DND-41 (cell line): ENCODE results near the gene ANKRD31.

ENCODE experiments used
- EZH2 ChIP-seq: IDR thresholded peaks from 3 replicates; pipeline ENCODE4 v1.6.1; 2012; ENCODE audit warnings: borderline replicate concordance, low read depth, mild to moderate bottlenecking, moderate library complexity, low read length, inconsistent platforms; ENCODE audit not compliant: severe bottlenecking
- TF ChIP-seq, protein P1 (sequence below): IDR thresholded peaks from 2 replicates; pipeline ENCODE4 v1.5.1; 2012; ENCODE audit warnings: borderline replicate concordance, low read length, moderate library complexity, mild to moderate bottlenecking; ENCODE audit not compliant: poor library complexity, severe bottlenecking; ENCODE audit errors: extremely low read depth

DNA sequence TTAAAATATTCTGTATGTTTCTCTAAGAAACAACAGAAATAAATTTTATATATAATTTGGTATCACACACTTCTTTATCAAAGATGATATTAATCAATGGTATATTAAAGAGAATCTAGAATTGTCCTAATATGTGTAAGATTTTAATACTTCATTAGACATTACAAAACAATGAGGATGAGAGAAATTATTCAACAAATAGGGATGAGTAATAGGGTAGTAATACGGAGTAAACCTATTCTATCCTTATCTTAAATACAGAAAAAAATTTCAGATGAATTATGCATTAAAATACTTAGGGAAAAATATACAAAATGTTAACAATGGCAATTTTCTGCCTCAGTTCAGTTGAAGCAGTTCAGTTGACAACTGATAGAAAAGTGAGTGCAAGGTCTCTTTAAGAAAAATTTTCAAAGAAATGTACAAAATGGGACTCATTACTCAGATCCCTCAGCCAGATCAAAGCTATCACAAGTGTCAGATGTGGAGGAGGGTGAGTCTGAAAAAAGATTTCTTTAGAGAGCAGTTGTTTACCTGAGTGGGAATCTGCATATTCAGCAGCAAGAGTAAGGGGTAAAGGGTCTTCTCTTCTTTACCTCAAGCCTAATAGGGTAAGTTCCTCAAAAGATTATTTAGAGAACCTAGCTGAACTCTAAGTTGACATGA lies 127.6 kb downstream of the ANKRD31 start:
- TF ChIP-seq, protein P1, sequence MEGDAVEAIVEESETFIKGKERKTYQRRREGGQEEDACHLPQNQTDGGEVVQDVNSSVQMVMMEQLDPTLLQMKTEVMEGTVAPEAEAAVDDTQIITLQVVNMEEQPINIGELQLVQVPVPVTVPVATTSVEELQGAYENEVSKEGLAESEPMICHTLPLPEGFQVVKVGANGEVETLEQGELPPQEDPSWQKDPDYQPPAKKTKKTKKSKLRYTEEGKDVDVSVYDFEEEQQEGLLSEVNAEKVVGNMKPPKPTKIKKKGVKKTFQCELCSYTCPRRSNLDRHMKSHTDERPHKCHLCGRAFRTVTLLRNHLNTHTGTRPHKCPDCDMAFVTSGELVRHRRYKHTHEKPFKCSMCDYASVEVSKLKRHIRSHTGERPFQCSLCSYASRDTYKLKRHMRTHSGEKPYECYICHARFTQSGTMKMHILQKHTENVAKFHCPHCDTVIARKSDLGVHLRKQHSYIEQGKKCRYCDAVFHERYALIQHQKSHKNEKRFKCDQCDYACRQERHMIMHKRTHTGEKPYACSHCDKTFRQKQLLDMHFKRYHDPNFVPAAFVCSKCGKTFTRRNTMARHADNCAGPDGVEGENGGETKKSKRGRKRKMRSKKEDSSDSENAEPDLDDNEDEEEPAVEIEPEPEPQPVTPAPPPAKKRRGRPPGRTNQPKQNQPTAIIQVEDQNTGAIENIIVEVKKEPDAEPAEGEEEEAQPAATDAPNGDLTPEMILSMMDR = no peak
- TF ChIP-seq EZH2 = no peak
